GM23248 (cell line): ENCODE measurements around the gene CATSPERD. TPM values are rescaled to one million over a fixed set of nuclear protein-coding genes. Genes with fewer than 3 reads are reported as not detected.

Source experiments
- DNase-seq: peaks from one replicate; pipeline ENCODE4 v3.0.0-alpha.2; 2015
- H2AFZ ChIP-seq: fragments of 200-600 bp; sonication (generic); 2 replicates; pipeline ENCODE4 v1.6.1; 2016; ENCODE audit warnings: antibody characterized with exemption
- H3F3A ChIP-seq: fragments of 200-600 bp; sonication (generic); 2 replicates; pipeline ENCODE4 v1.6.1; 2016; ENCODE audit warnings: mild to moderate bottlenecking, antibody characterized with exemption, mixed run types; ENCODE audit not compliant: insufficient read depth
- H3K27ac ChIP-seq: fragments of 200-600 bp; sonication (generic); 2 replicates; pipeline ENCODE4 v1.5.1; 2016; ENCODE audit warnings: mild to moderate bottlenecking
- H3K27me3 ChIP-seq: fragments of 200-600 bp; sonication (generic); replicated peaks from 2 replicates; pipeline ENCODE4 v1.6.1; 2016; ENCODE audit warnings: mild to moderate bottlenecking; ENCODE audit not compliant: insufficient read depth
- H3K36me3 ChIP-seq: fragments of 200-600 bp; sonication (generic); 2 replicates; pipeline ENCODE4 v1.6.1; 2016; ENCODE audit warnings: low read depth, mild to moderate bottlenecking
- H3K4me1 ChIP-seq: fragments of 200-600 bp; sonication (generic); 2 replicates; pipeline ENCODE4 v1.6.1; 2016; ENCODE audit warnings: mild to moderate bottlenecking; ENCODE audit not compliant: insufficient read depth
- H3K4me2 ChIP-seq: fragments of 200-600 bp; sonication (generic); one replicate; pipeline ENCODE4 v1.6.1; 2016; ENCODE audit warnings: mild to moderate bottlenecking; ENCODE audit not compliant: unreplicated experiment
- H3K4me3 ChIP-seq: fragments of 200-600 bp; sonication (generic); 2 replicates; pipeline ENCODE4 v1.5.1; 2016; ENCODE audit warnings: mild to moderate bottlenecking
- H3K79me2 ChIP-seq: fragments of 200-600 bp; sonication (generic); 2 replicates; pipeline ENCODE4 v1.6.1; 2016; ENCODE audit warnings: mild to moderate bottlenecking; ENCODE audit not compliant: insufficient read depth
- H3K9ac ChIP-seq: fragments of 200-600 bp; sonication (generic); 2 replicates; pipeline ENCODE4 v1.6.1; 2016; ENCODE audit warnings: mild to moderate bottlenecking
- H3K9me2 ChIP-seq: fragments of 200-600 bp; sonication (generic); 2 replicates; pipeline ENCODE4 v1.6.1; 2016; ENCODE audit warnings: mixed run types, mild to moderate bottlenecking, moderate library complexity; ENCODE audit not compliant: insufficient read depth
- H3K9me3 ChIP-seq: fragments of 200-600 bp; sonication (generic); one replicate; pipeline ENCODE4 v1.6.1; 2017; ENCODE audit warnings: low read depth
- H4K20me1 ChIP-seq: fragments of 200-600 bp; sonication (generic); 2 replicates; pipeline ENCODE4 v1.6.0; 2016; ENCODE audit not compliant: insufficient read depth
- EZH2 ChIP-seq: fragments of 200-600 bp; sonication (generic); IDR thresholded peaks from 2 replicates; pipeline ENCODE4 v1.6.1; 2018; ENCODE audit warnings: antibody characterized with exemption, mild to moderate bottlenecking; ENCODE audit not compliant: insufficient read depth, poor library complexity, severe bottlenecking
- EZH2phosphoT487 ChIP-seq: fragments of 200-600 bp; sonication (generic); IDR thresholded peaks from 2 replicates; pipeline ENCODE4 v1.6.1; 2018; ENCODE audit warnings: antibody characterized with exemption, moderate library complexity, mild to moderate bottlenecking, low read depth; ENCODE audit not compliant: insufficient read depth
- WGBS, 2 experiments: methylation state at CpG; one replicate each; pipeline ENCODE4 v1.1.6; 2015 to 2017; ENCODE audit warnings: low lambda C conversion rate in 2 of 2, low coverage in 1 of 2; ENCODE audit errors: missing lambda C conversion rate in 2 of 2; 5-methylcytosine and 5-hydroxymethylcytosine counted together
- in situ Hi-C: fragments of 300-500 bp; cut with MboI; formaldehyde crosslinking; loops from 2 replicates; pipeline ENCODE4 v1.15.0; 2020
- polyA plus RNA-seq: library from polyadenylated mRNA; unstranded; fragments of >200 nt; fragmentation: Nextera tagmentation; extraction: Ambion mirVana; gene quantifications from 2 replicates; pipeline ENCODE4 v1.2.1, GENCODE V29; 2016
- total RNA-seq: library from RNA; depleted of rRNA; stranded (reverse); fragments of >200 nt; shearing (Covaris generic); gene quantifications from 2 replicates; pipeline ENCODE4 v1.2.3, GENCODE V29; 2014

Gene CATSPERD
- total and polyA plus RNA-seq, 2 experiments from 2014 or later = 0.22 TPM; not detected in 1

DNA sequence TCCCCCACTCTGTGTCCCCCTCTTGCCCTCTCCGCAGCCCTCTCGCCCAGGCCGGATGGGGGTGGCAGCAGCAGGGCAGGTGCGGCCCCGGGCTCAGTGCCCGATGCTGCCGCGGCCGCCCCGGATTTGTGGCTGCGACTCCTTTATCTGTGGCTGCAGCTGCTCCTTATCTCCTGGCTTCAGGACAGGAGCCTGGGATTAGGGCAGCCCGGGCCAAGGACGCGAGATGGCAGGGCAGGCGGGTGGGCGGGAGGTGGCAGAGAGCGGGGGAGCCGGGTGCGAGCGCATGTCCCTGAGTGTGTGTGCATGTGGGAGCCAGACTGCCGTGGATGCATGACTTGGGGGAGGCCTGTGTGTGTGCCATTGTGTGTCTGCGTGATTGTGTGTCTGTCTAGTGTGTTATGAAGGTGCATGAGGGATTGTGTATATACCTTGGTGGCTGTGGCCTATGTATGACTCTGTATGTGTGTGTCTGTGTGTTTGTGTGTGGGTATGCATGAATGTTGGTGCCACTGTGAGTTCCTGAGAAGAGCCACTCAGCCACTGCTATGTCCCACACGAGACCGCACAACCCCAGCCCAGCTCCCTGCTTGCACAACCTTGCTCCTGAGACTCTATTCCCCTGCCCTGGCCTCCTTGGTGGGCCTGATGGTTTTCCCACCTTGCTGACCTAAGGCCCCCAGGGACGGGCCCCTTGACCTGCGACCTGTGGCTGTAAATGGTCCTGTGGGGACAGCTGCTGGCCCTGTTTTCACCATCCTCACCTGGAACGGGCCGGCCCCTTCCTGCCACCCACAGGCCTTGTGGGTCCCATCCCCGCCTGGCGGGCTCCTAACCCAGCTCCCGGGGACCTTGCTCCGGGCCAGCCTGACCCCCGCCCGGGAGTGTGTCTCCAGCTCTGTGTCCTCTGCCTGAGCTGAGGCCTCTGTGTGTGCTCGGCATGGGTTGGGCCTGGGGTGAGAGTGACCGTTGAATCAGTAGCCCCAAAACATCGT is 79.1 kb downstream of the CATSPERD start:
- TF ChIP-seq EZH2phosphoT487 (no peak), EZH2 (no peak)
- H3K27me3 ChIP-seq = peaks cover 5% of the 10 kb centered on the region
- no peak overlapping the region for H2AFZ ChIP-seq
- no peak overlapping the region for H3K4me2 ChIP-seq
- no peaks in the 10 kb centered on the region for H3F3A ChIP-seq
- no peak overlapping the region for H3K27ac ChIP-seq
- DNase-seq = no peak
- H3K79me2 ChIP-seq = no peaks in the 10 kb centered on the region
- no peaks in the 10 kb centered on the region for H3K4me1 ChIP-seq
- WGBS, 2 experiments = 77% methylated on average over 28 to 37 of the region's 37 CpGs
- in situ Hi-C loops = loop anchor here (5.0 kb wide), 1 partner anchor 93 kb away; no protein-coding TSS in a partner anchor
- no peak overlapping the region for H3K4me3 ChIP-seq
- H4K20me1 ChIP-seq = no peaks in the 10 kb centered on the region
- no peaks in the 10 kb centered on the region for H3K9me3 ChIP-seq
- H3K9ac ChIP-seq = no peak overlapping the region
- no peaks in the 10 kb centered on the region for H3K9me2 ChIP-seq
- H3K36me3 ChIP-seq = no peaks in the 10 kb centered on the region

DNA sequence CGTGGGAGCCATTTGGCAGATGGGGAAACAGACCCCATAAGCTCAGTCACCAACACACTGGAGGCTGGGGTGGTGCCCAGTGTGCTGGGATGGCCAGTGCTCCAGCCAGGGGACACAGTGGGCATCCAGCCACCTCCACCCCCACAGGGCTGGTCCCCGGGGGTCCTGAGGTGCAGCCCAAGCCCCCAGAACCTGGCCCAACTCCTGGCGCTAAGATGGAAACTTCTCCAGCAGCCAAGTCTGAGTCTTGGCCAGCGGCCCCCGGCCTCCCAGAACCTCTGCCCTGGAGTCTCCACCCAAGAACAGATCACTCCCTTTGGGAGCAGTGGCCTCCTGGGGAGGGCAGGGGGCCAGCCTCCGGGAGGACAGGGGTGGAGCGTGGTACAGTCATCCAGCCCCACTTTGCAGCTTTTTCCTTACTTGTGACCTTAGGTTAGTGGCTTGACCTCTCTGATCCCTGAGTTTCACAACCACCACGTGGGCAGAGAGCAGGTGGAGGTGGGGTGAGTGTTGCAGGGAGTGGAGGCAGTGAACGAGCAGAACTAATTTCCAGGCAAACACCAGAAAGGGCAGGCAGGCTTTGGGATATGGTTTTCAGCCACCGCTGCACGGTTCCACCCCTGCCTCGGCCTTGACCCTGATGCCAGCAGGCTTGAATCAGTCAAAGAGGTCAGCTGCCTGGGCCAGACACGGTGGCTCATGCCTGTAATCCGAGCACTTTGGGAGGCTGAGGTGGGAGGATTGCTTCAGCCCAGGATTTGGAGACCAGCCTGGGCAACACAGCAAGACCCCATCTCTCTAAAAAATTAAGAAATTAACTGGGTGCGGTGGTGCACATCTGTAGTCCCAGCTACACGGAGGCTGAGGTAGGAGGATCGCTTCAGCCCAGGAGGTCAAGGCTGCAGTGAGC is 80.2 kb downstream of the CATSPERD start:
- no peaks in the 10 kb centered on the region for H3F3A ChIP-seq
- H3K9me3 ChIP-seq = no peaks in the 10 kb centered on the region
- no peak for TF ChIP-seq EZH2
- TF ChIP-seq EZH2phosphoT487 = no peak
- no peak overlapping the region for H2AFZ ChIP-seq
- no peaks in the 10 kb centered on the region for H3K4me1 ChIP-seq
- DNase-seq = no peak
- H3K36me3 ChIP-seq = no peaks in the 10 kb centered on the region
- 39 to 45% methylated on average over 17 of the region's 17 CpGs for WGBS, 2 experiments
- no peaks in the 10 kb centered on the region for H3K79me2 ChIP-seq
- in situ Hi-C loops = loop anchor here (5.0 kb wide), 1 partner anchor 92 kb away; no protein-coding TSS in a partner anchor
- no peak overlapping the region for H3K4me2 ChIP-seq
- H3K9me2 ChIP-seq = no peaks in the 10 kb centered on the region
- H3K9ac ChIP-seq = no peak overlapping the region
- no peak overlapping the region for H3K27ac ChIP-seq
- H3K4me3 ChIP-seq = no peak overlapping the region
- no peaks in the 10 kb centered on the region for H4K20me1 ChIP-seq
- H3K27me3 ChIP-seq = peaks cover 9% of the 10 kb centered on the region

DNA sequence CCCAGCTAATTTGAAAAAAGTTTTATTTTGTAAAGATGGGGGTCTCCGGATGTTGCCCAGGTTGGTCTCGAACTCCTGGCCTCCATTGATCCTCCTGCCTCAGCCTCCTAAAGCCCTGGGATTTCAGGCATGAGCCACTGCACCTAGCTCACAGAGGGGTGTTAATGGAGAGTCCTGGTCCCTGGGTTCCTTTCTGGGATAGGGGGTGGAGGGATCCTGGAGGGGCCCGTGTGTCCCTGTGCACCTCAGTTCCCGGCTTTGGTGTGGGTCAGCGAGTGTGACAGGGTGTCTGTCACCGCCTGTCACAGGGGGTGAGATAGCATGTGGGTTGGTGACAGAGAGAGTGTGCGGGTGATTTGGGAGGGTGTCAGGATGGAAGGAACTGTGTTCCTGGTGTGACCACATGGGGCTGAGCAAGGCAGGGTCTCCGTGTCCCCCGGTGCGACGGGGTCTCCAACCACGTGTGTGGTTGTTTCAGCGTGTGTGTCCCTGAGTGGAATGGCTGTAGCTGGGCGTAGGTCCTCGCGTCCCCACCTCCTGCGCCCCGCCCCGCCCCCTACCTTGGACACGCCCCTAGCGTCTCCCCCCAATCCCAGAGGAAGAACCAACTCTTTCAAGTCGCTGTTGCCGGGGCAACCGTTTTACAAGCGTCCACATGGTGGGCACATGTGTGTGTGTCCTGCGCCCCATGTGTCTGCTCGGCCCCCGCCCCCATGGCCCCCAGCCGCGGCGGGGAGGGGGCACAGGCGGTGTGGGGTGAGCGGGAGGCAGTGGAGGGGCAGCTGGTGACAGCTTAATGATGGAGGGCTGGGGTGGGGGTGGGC is 81.6 kb downstream of the CATSPERD start:
- TF ChIP-seq EZH2 (no peak), EZH2phosphoT487 (no peak)
- no peak overlapping the region for H3K27ac ChIP-seq
- H3K9ac ChIP-seq = no peak overlapping the region
- no peak overlapping the region for H3K4me3 ChIP-seq
- H3K79me2 ChIP-seq = no peaks in the 10 kb centered on the region
- peak; percentile 62 for DNase-seq
- H4K20me1 ChIP-seq = no peaks in the 10 kb centered on the region
- in situ Hi-C loops = loop anchor here (5.0 kb wide), 1 partner anchor 90 kb away; no protein-coding TSS in a partner anchor
- H3K36me3 ChIP-seq = no peaks in the 10 kb centered on the region
- peaks cover 15% of the 10 kb centered on the region for H3K27me3 ChIP-seq
- no peaks in the 10 kb centered on the region for H3K9me3 ChIP-seq
- WGBS, 2 experiments = 6 to 9% methylated on average over 24 to 33 of the region's 33 CpGs
- H3F3A ChIP-seq = no peaks in the 10 kb centered on the region
- no peaks in the 10 kb centered on the region for H3K4me1 ChIP-seq
- no peaks in the 10 kb centered on the region for H3K9me2 ChIP-seq
- H3K4me2 ChIP-seq = no peak overlapping the region
- no peak overlapping the region for H2AFZ ChIP-seq
